GM23248 (cell line): ENCODE results near the gene EML2. TPM values are rescaled to one million over a fixed set of nuclear protein-coding genes. Genes with fewer than 3 reads are reported as not detected.

ENCODE experiments used
- DNase-seq: peaks from one replicate; pipeline ENCODE4 v3.0.0-alpha.2; 2015
- H2AFZ ChIP-seq: fragments of 200-600 bp; sonication (generic); 2 replicates; pipeline ENCODE4 v1.6.1; 2016; ENCODE audit warnings: antibody characterized with exemption
- H3F3A ChIP-seq: fragments of 200-600 bp; sonication (generic); 2 replicates; pipeline ENCODE4 v1.6.1; 2016; ENCODE audit warnings: mild to moderate bottlenecking, antibody characterized with exemption, mixed run types; ENCODE audit not compliant: insufficient read depth
- H3K27ac ChIP-seq: fragments of 200-600 bp; sonication (generic); 2 replicates; pipeline ENCODE4 v1.5.1; 2016; ENCODE audit warnings: mild to moderate bottlenecking
- H3K27me3 ChIP-seq: fragments of 200-600 bp; sonication (generic); replicated peaks from 2 replicates; pipeline ENCODE4 v1.6.1; 2016; ENCODE audit warnings: mild to moderate bottlenecking; ENCODE audit not compliant: insufficient read depth
- H3K36me3 ChIP-seq: fragments of 200-600 bp; sonication (generic); 2 replicates; pipeline ENCODE4 v1.6.1; 2016; ENCODE audit warnings: low read depth, mild to moderate bottlenecking
- H3K4me1 ChIP-seq: fragments of 200-600 bp; sonication (generic); 2 replicates; pipeline ENCODE4 v1.6.1; 2016; ENCODE audit warnings: mild to moderate bottlenecking; ENCODE audit not compliant: insufficient read depth
- H3K4me2 ChIP-seq: fragments of 200-600 bp; sonication (generic); one replicate; pipeline ENCODE4 v1.6.1; 2016; ENCODE audit warnings: mild to moderate bottlenecking; ENCODE audit not compliant: unreplicated experiment
- H3K4me3 ChIP-seq: fragments of 200-600 bp; sonication (generic); 2 replicates; pipeline ENCODE4 v1.5.1; 2016; ENCODE audit warnings: mild to moderate bottlenecking
- H3K79me2 ChIP-seq: fragments of 200-600 bp; sonication (generic); 2 replicates; pipeline ENCODE4 v1.6.1; 2016; ENCODE audit warnings: mild to moderate bottlenecking; ENCODE audit not compliant: insufficient read depth
- H3K9ac ChIP-seq: fragments of 200-600 bp; sonication (generic); 2 replicates; pipeline ENCODE4 v1.6.1; 2016; ENCODE audit warnings: mild to moderate bottlenecking
- H3K9me2 ChIP-seq: fragments of 200-600 bp; sonication (generic); 2 replicates; pipeline ENCODE4 v1.6.1; 2016; ENCODE audit warnings: mixed run types, mild to moderate bottlenecking, moderate library complexity; ENCODE audit not compliant: insufficient read depth
- H3K9me3 ChIP-seq: fragments of 200-600 bp; sonication (generic); one replicate; pipeline ENCODE4 v1.6.1; 2017; ENCODE audit warnings: low read depth
- H4K20me1 ChIP-seq: fragments of 200-600 bp; sonication (generic); 2 replicates; pipeline ENCODE4 v1.6.0; 2016; ENCODE audit not compliant: insufficient read depth
- EZH2 ChIP-seq: fragments of 200-600 bp; sonication (generic); IDR thresholded peaks from 2 replicates; pipeline ENCODE4 v1.6.1; 2018; ENCODE audit warnings: antibody characterized with exemption, mild to moderate bottlenecking; ENCODE audit not compliant: insufficient read depth, poor library complexity, severe bottlenecking
- EZH2phosphoT487 ChIP-seq: fragments of 200-600 bp; sonication (generic); IDR thresholded peaks from 2 replicates; pipeline ENCODE4 v1.6.1; 2018; ENCODE audit warnings: antibody characterized with exemption, moderate library complexity, mild to moderate bottlenecking, low read depth; ENCODE audit not compliant: insufficient read depth
- WGBS, 2 experiments: methylation state at CpG; one replicate each; pipeline ENCODE4 v1.1.6; 2015 to 2017; ENCODE audit warnings: low lambda C conversion rate in 2 of 2, low coverage in 1 of 2; ENCODE audit errors: missing lambda C conversion rate in 2 of 2; 5-methylcytosine and 5-hydroxymethylcytosine counted together
- in situ Hi-C: fragments of 300-500 bp; cut with MboI; formaldehyde crosslinking; loops from 2 replicates; pipeline ENCODE4 v1.15.0; 2020
- polyA plus RNA-seq: library from polyadenylated mRNA; unstranded; fragments of >200 nt; fragmentation: Nextera tagmentation; extraction: Ambion mirVana; gene quantifications from 2 replicates; pipeline ENCODE4 v1.2.1, GENCODE V29; 2016
- total RNA-seq: library from RNA; depleted of rRNA; stranded (reverse); fragments of >200 nt; shearing (Covaris generic); gene quantifications from 2 replicates; pipeline ENCODE4 v1.2.3, GENCODE V29; 2014

The EML2 gene
- total and polyA plus RNA-seq, 2 experiments from 2014 or later, result 6.6 to 27.5 TPM

- Histone ChIP-seq H3K4me3 (no peak overlapping the region), H3K36me3 (no peaks in the 10 kb centered on the region), H2AFZ (no peak overlapping the region), H3K27ac (no peak overlapping the region), H3K4me2 (no peak overlapping the region), H3K79me2 (no peaks in the 10 kb centered on the region), H3K9me2 (no peaks in the 10 kb centered on the region), H3K4me1 (no peaks in the 10 kb centered on the region), H4K20me1 (no peaks in the 10 kb centered on the region), H3F3A (no peaks in the 10 kb centered on the region), H3K27me3 (no peaks in the 10 kb centered on the region; the same call in 1 of the 2 replicates), H3K9ac (no peak overlapping the region), H3K9me3 (no peaks in the 10 kb centered on the region)
- in situ Hi-C loops, result no loop called here
- TF ChIP-seq EZH2 (no peak), EZH2phosphoT487 (no peak)
- WGBS, 2 experiments, result 39 to 41% methylated on average over 13 to 14 of the region's 14 CpGs
- no peak for DNase-seq
These were observed 18.4 kb upstream of the EML2 start for GRCh38 chr19:45657520-45658167.

GRCh38 chr19:45655073-45655472 is 15.9 kb upstream of the EML2 start:
- H3K27ac ChIP-seq, result no peak overlapping the region
- H3K79me2 ChIP-seq, result no peaks in the 10 kb centered on the region
- H3K9ac ChIP-seq, result no peak overlapping the region
- no peaks in the 10 kb centered on the region; the same call in 1 of the 2 replicates for H3K27me3 ChIP-seq
- no peak for DNase-seq
- H3K36me3 ChIP-seq, result no peaks in the 10 kb centered on the region
- H3K4me2 ChIP-seq, result no peak overlapping the region
- no peaks in the 10 kb centered on the region for H4K20me1 ChIP-seq
- no peaks in the 10 kb centered on the region for H3K9me2 ChIP-seq
- no peaks in the 10 kb centered on the region for H3F3A ChIP-seq
- no peak overlapping the region for H2AFZ ChIP-seq
- H3K9me3 ChIP-seq, result no peaks in the 10 kb centered on the region
- no peak for TF ChIP-seq EZH2
- no peak for TF ChIP-seq EZH2phosphoT487
- H3K4me1 ChIP-seq, result no peaks in the 10 kb centered on the region
- H3K4me3 ChIP-seq, result no peak overlapping the region
- in situ Hi-C loops, result no loop called here
- WGBS, 2 experiments, result 46 to 56% methylated on average over 3 of the region's 3 CpGs

GRCh38 chr19:45653634-45654033 is 14.4 kb upstream of the EML2 start:
- no peaks in the 10 kb centered on the region for H4K20me1 ChIP-seq
- H3K9me3 ChIP-seq, result no peaks in the 10 kb centered on the region
- no peak overlapping the region for H3K4me3 ChIP-seq
- no peaks in the 10 kb centered on the region for H3K79me2 ChIP-seq
- H3K9ac ChIP-seq, result no peak overlapping the region
- no peaks in the 10 kb centered on the region for H3K4me1 ChIP-seq
- no peaks in the 10 kb centered on the region for H3K36me3 ChIP-seq
- no peaks in the 10 kb centered on the region for H3K27me3 ChIP-seq
- DNase-seq, result no peak
- H3K4me2 ChIP-seq, result no peak overlapping the region
- H2AFZ ChIP-seq, result no peak overlapping the region
- no peaks in the 10 kb centered on the region for H3K9me2 ChIP-seq
- no peaks in the 10 kb centered on the region for H3F3A ChIP-seq
- no peak overlapping the region for H3K27ac ChIP-seq
- TF ChIP-seq EZH2, result no peak
- no peak for TF ChIP-seq EZH2phosphoT487
- in situ Hi-C loops, result no loop called here
- WGBS, 2 experiments, result 5 to 6% methylated on average over 5 of the region's 5 CpGs

DNA sequence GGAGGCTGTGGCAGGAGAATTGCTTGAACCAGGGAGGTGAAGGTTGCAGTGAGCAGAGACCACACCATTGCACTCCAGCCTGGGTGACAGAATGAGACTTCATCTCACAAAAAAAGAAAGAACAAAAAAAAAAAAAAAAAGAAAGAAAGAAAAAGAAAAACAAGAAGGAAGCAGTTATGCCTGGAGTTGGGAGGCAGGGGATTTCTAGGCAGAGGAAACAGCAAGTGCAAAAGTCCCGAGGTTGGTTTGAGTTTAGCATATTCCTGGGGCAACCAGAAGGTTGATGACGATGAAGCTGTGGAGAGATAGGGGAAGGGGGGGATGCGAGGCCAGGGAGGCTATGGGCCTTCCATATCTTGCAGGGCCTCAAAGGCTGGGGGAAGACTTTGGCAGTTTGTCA is 11.5 kb upstream of the EML2 start:
- no peak overlapping the region for H3K4me3 ChIP-seq
- H4K20me1 ChIP-seq, result no peaks in the 10 kb centered on the region
- H3K9me3 ChIP-seq, result no peaks in the 10 kb centered on the region
- 56 to 63% methylated on average over 3 of the region's 3 CpGs for WGBS, 2 experiments
- H3K4me1 ChIP-seq, result no peaks in the 10 kb centered on the region
- TF ChIP-seq EZH2phosphoT487, result no peak
- no peak for TF ChIP-seq EZH2
- no peak overlapping the region for H3K4me2 ChIP-seq
- DNase-seq, result no peak
- no peaks in the 10 kb centered on the region for H3K79me2 ChIP-seq
- no peaks in the 10 kb centered on the region for H3K9me2 ChIP-seq
- no peaks in the 10 kb centered on the region for H3K27me3 ChIP-seq
- no peak overlapping the region for H2AFZ ChIP-seq
- no peak overlapping the region for H3K27ac ChIP-seq
- no peaks in the 10 kb centered on the region for H3K36me3 ChIP-seq
- no peak overlapping the region for H3K9ac ChIP-seq
- no peaks in the 10 kb centered on the region for H3F3A ChIP-seq
- in situ Hi-C loops, result no loop called here
